CD14-positive monocyte (primary cell): ENCODE measurements around the gene FOXP4. TPM values are rescaled to one million over a fixed set of nuclear protein-coding genes. Genes with fewer than 3 reads are reported as not detected.

Experiments used
- DNase-seq, 3 donors: peaks; one replicate each; pipeline ENCODE4 v3.0.0-alpha.2; 2011 to 2022
- H2AFZ ChIP-seq: 2 replicates; pipeline ENCODE4 v1.6.0; 2012; ENCODE audit warnings: mild to moderate bottlenecking, low read depth, low read length, inconsistent platforms; ENCODE audit not compliant: insufficient read depth, poor library complexity, severe bottlenecking
- H3K27ac ChIP-seq, 2 donors: 1 replicate in 1 of 2; 2 replicates in 1 of 2; pipeline ENCODE4 v1.5.1; 2012 to 2013; ENCODE audit warnings: low read length in 2 of 2, control low read depth in 1 of 2, inconsistent platforms in 1 of 2, low read depth in 1 of 2, mild to moderate bottlenecking in 1 of 2
- H3K27me3 ChIP-seq, 2 donors: one replicate each; pipeline versions ENCODE4 v1.6.0 to v1.6.1; 2011 to 2013; ENCODE audit warnings: low read length in 2 of 2; ENCODE audit not compliant: control insufficient read depth in 2 of 2, insufficient read depth in 2 of 2
- H3K36me3 ChIP-seq, 2 donors: replicated peaks in 1 of 2; 1 replicate in 1 of 2; 2 replicates in 1 of 2; pipeline versions ENCODE4 v1.5.1 to v1.6.1; 2012 to 2013; ENCODE audit warnings: low read length in 2 of 2, control low read depth in 1 of 2, inconsistent platforms in 1 of 2, mild to moderate bottlenecking in 1 of 2; ENCODE audit not compliant: insufficient read depth in 2 of 2, control insufficient read depth in 1 of 2
- H3K4me1 ChIP-seq, 2 donors: 1 replicate in 1 of 2; 2 replicates in 1 of 2; pipeline versions ENCODE4 v1.5.1 to v1.6.1; 2012 to 2013; ENCODE audit warnings: low read length in 2 of 2, control low read depth in 1 of 2, inconsistent platforms in 1 of 2, mild to moderate bottlenecking in 1 of 2, moderate library complexity in 1 of 2; ENCODE audit not compliant: insufficient read depth in 2 of 2, control insufficient read depth in 1 of 2
- H3K4me2 ChIP-seq: replicated peaks from 2 replicates; pipeline ENCODE3; 2012; ENCODE audit warnings: low read length, moderate library complexity, mild to moderate bottlenecking; ENCODE audit not compliant: poor library complexity, severe bottlenecking; ENCODE audit errors: extremely low read depth
- H3K4me3 ChIP-seq, 3 experiments: fragments of 200-600 bp in 1 of 3; sonication (generic) in 1 of 3; replicated peaks in 1 of 3; 1 replicate in 2 of 3; 2 replicates in 1 of 3; pipeline ENCODE4 v1.5.1; 2011 to 2013; ENCODE audit warnings: low read length in 3 of 3, mild to moderate bottlenecking in 3 of 3, control low read depth in 2 of 3, low read depth in 2 of 3, inconsistent platforms in 1 of 3, moderate library complexity in 1 of 3
- H3K79me2 ChIP-seq: 2 replicates; pipeline ENCODE4 v1.6.0; 2012; ENCODE audit warnings: mild to moderate bottlenecking, control low read depth, inconsistent platforms, low read length, moderate library complexity; ENCODE audit not compliant: insufficient read depth
- H3K9ac ChIP-seq: 2 replicates; pipeline ENCODE4 v1.6.0; 2017; ENCODE audit warnings: low read length, mild to moderate bottlenecking; ENCODE audit not compliant: insufficient read depth, poor library complexity, severe bottlenecking
- H3K9me3 ChIP-seq, 2 donors: replicated peaks in 1 of 2; 1 replicate in 1 of 2; 2 replicates in 1 of 2; pipeline versions ENCODE4 v1.5.1 to v1.6.1; 2012 to 2013; ENCODE audit warnings: low read length in 2 of 2, control low read depth in 1 of 2; ENCODE audit not compliant: control insufficient read depth in 1 of 2, insufficient read depth in 1 of 2
- H4K20me1 ChIP-seq: 2 replicates; pipeline ENCODE4 v1.6.0; 2012; ENCODE audit warnings: mild to moderate bottlenecking, low read length, control low read depth, moderate library complexity; ENCODE audit not compliant: insufficient read depth
- H3K27ac Mint-ChIP-seq, 7 donors: one replicate each; pipeline ENCODE4 v1.8.0; 2020; ENCODE audit warnings: mild to moderate bottlenecking in 7 of 7, mixed read lengths in 7 of 7, moderate library complexity in 6 of 7, inconsistent platforms in 2 of 7
- H3K27me3 Mint-ChIP-seq, 3 donors: one replicate each; pipeline ENCODE4 v1.8.0; 2021 to 2022; ENCODE audit warnings: low read depth in 3 of 3, mild to moderate bottlenecking in 3 of 3, mixed read lengths in 3 of 3, moderate library complexity in 3 of 3, inconsistent platforms in 1 of 3
- H3K36me3 Mint-ChIP-seq, 2 donors: one replicate each; pipeline ENCODE4 v1.8.0; 2020; ENCODE audit warnings: mixed read lengths in 2 of 2, inconsistent platforms in 1 of 2, mild to moderate bottlenecking in 1 of 2
- H3K4me1 Mint-ChIP-seq: one replicate; pipeline ENCODE4 v1.8.0; 2020; ENCODE audit warnings: mild to moderate bottlenecking, mixed read lengths
- H3K4me3 Mint-ChIP-seq, 2 donors: one replicate each; pipeline ENCODE4 v1.8.0; 2020; ENCODE audit warnings: mild to moderate bottlenecking in 2 of 2, mixed read lengths in 2 of 2, moderate library complexity in 1 of 2
- H3K9me3 Mint-ChIP-seq, 7 donors: one replicate each; pipeline ENCODE4 v1.8.0; 2020 to 2022; ENCODE audit warnings: mixed read lengths in 7 of 7, mild to moderate bottlenecking in 6 of 7, moderate library complexity in 6 of 7, inconsistent platforms in 2 of 7
- CTCF ChIP-seq: fragments of 200-600 bp; IDR thresholded peaks from one replicate; pipeline ENCODE4 v1.8.0; 2022; ENCODE audit warnings: antibody characterized with exemption, mild to moderate bottlenecking
- WGBS: methylation state at CpG from one replicate; pipeline ENCODE4 v1.1.5; 2013; ENCODE audit warnings: missing lambda C conversion rate; ENCODE audit not compliant: insufficient coverage; 5-methylcytosine and 5-hydroxymethylcytosine counted together
- intact Hi-C, 2 donors: fragments of 100-400 bp; cut with micrococcal nuclease; formaldehyde crosslinking; loops; one replicate each; pipeline versions ENCODE4 v1.15.0 to v1.15.1; 2023
- polyA plus RNA-seq, 3 donors: library from polyadenylated mRNA; depleted of rRNA in 1 of 3; unstranded in 2 of 3; stranded (reverse) in 1 of 3; fragments of 300-500 nt in 2 of 3; fragments of >200 nt in 1 of 3; fragmentation: Illumina TruSeq in 2 of 3; gene quantifications; 1 replicate in 2 of 3; 2 replicates in 1 of 3; pipeline ENCODE4 v1.2.3, GENCODE V29; 2012 to 2021

The FOXP4 gene
- polyA plus RNA-seq, 3 donors = 0.62 to 7.6 (median 0.65) TPM

- 2% methylated on average over 20 of the region's 31 CpGs for WGBS
- no peaks in the 10 kb centered on the region for H3K36me3 ChIP-seq
- peaks cover 0 to 5% of the 10 kb centered on the region in 2 donors for H3K36me3 Mint-ChIP-seq
- no peak overlapping the region for H3K9ac ChIP-seq
- no peak overlapping the region for H3K4me3 ChIP-seq
- peaks cover 46 to 67% of the 10 kb centered on the region in 2 donors for H3K27me3 ChIP-seq
- H3K4me3 Mint-ChIP-seq = peak overlapping the region; percentile 57 to 58
- no peaks in the 10 kb centered on the region for H4K20me1 ChIP-seq
- H3K4me2 ChIP-seq = peak overlapping the region; percentile 6
- intact Hi-C loops = no loop called here
- peaks cover 0 to 4% of the 10 kb centered on the region in 2 donors for H3K4me1 ChIP-seq
- peaks cover 0 to 8% (median 4%) of the 10 kb centered on the region in 7 donors for H3K9me3 Mint-ChIP-seq
- peaks cover 18% of the 10 kb centered on the region for H3K4me1 Mint-ChIP-seq
- H2AFZ ChIP-seq = no peak overlapping the region
- TF ChIP-seq CTCF = no peak
- H3K27ac ChIP-seq = no peak overlapping the region
- peaks cover 69 to 85% (median 70%) of the 10 kb centered on the region in 3 donors for H3K27me3 Mint-ChIP-seq
- DNase-seq = no peak
- H3K79me2 ChIP-seq = no peaks in the 10 kb centered on the region
- H3K9me3 ChIP-seq = peaks cover 0 to 15% of the 10 kb centered on the region in 2 donors
- H3K27ac Mint-ChIP-seq = no peak overlapping the region
Observed at GRCh38 chr6:41504466-41505121, 41.6 kb upstream of the FOXP4 start.

- H3K9ac ChIP-seq = no peak overlapping the region
- Mint-ChIP-seq H3K9me3 (peaks cover 0 to 8% (median 4%) of the 10 kb centered on the region in 7 donors), H3K4me3 (peak overlapping the region in 1 of 2 donors; percentile 62), H3K36me3 (peaks cover 0 to 5% of the 10 kb centered on the region in 2 donors), H3K27ac (no peak overlapping the region), H3K4me1 (peaks cover 18% of the 10 kb centered on the region), H3K27me3 (peaks cover 63 to 82% (median 67%) of the 10 kb centered on the region in 3 donors)
- DNase-seq = no peak
- WGBS = 6% methylated on average over 55 of the region's 57 CpGs
- H4K20me1 ChIP-seq = no peaks in the 10 kb centered on the region
- peaks cover 46 to 66% of the 10 kb centered on the region in 2 donors for H3K27me3 ChIP-seq
- peaks cover 0 to 4% of the 10 kb centered on the region in 2 donors for H3K4me1 ChIP-seq
- H3K36me3 ChIP-seq = no peaks in the 10 kb centered on the region
- no peak overlapping the region for H3K4me3 ChIP-seq
- no peak for TF ChIP-seq CTCF
- peaks cover 0 to 15% of the 10 kb centered on the region in 2 donors for H3K9me3 ChIP-seq
- H3K27ac ChIP-seq = no peak overlapping the region
- no peaks in the 10 kb centered on the region for H3K79me2 ChIP-seq
- no peak overlapping the region for H3K4me2 ChIP-seq
- intact Hi-C loops = no loop called here
- no peak overlapping the region for H2AFZ ChIP-seq
Observed at GRCh38 chr6:41505122-41506049, 40.8 kb upstream of the FOXP4 start.
